K562 (cell line): ENCODE data around the gene LY6G6C. TPM values are rescaled to one million over a fixed set of nuclear protein-coding genes. Genes with fewer than 3 reads are reported as not detected.

Experiments
- ATAC-seq: fragments of 200-7000 bp; cut with Tn5 transposase; 3 replicates; pipeline ENCODE4 v1.9.1; 2020; ENCODE audit warnings: moderate library complexity
- BruUV-seq: library from RNA; stranded (reverse); fragments of 400-500 nt; replicated peaks from 2 replicates; lab custom pipeline; 2021; lab: Mats Ljungman, UMichigan
- CTCF ChIA-PET: fragments of 300-600 bp; formaldehyde crosslinking; extraction: SDS; loops from one replicate; lab custom pipeline; 2021; ENCODE audit warnings: low intra/inter-chr PET ratio; lab: Yijun Ruan, JAX
- POLR2A ChIA-PET: fragments of 300-600, 350-650 bp; sonication (Branson Sonifier 250); formaldehyde crosslinking; extraction: SDS; loops from one replicate; lab custom pipeline; 2021; ENCODE audit warnings: antibody characterized with exemption, inconsistent platforms; lab: Yijun Ruan, JAX
- DNase-seq, 4 experiments: peaks; one replicate each; pipeline versions ENCODE4 v3.0.0 to v3.0.0-alpha.2; 2011 to 2018; ENCODE audit warnings: low spot score in 3 of 4, mixed read lengths in 3 of 4; ENCODE audit errors: extremely low read depth in 1 of 4
- FAIRE-seq: peaks from 2 replicates; lab custom pipeline; 2011; peaks lifted over from hg19 to GRCh38; lab: Jason Lieb, UNC
- H2AFZ ChIP-seq: 2 replicates; pipeline ENCODE4 v1.6.0; 2011; ENCODE audit warnings: low read depth, low read length, control low read depth, inconsistent platforms
- H3K27ac ChIP-seq: fragments of 200-600 bp; 3 replicates; pipeline ENCODE4 v1.8.0; 2011; ENCODE audit warnings: low read depth, mild to moderate bottlenecking, control low read depth, inconsistent platforms, low read length, moderate library complexity, mixed read lengths; ENCODE audit errors: extremely low read depth
- H3K27me3 ChIP-seq, 2 experiments: fragments of 300-600 bp in 1 of 2; 2 replicates in 1 of 2; 3 replicates in 1 of 2; pipeline versions ENCODE4 v1.6.0 to v1.8.0; 2011; ENCODE audit warnings: inconsistent platforms in 2 of 2, low read length in 2 of 2, mild to moderate bottlenecking in 1 of 2, mixed read lengths in 1 of 2, moderate library complexity in 1 of 2; ENCODE audit not compliant: control insufficient read depth in 2 of 2, insufficient read depth in 2 of 2
- H3K36me3 ChIP-seq: fragments of 300-600 bp; 3 replicates; pipeline ENCODE4 v1.8.0; 2011; ENCODE audit warnings: mild to moderate bottlenecking, low read length, inconsistent platforms; ENCODE audit not compliant: control insufficient read depth, insufficient read depth
- H3K4me1 ChIP-seq, 2 experiments: fragments of 200-600 bp in 1 of 2; replicated peaks in 1 of 2; 2 replicates in 1 of 2; 3 replicates in 1 of 2; pipeline versions ENCODE4 v1.5.1 to v1.8.0; 2011; ENCODE audit warnings: inconsistent platforms in 2 of 2, low read length in 2 of 2, mild to moderate bottlenecking in 1 of 2, mixed read lengths in 1 of 2, moderate library complexity in 1 of 2; ENCODE audit not compliant: control insufficient read depth in 2 of 2, insufficient read depth in 2 of 2
- H3K4me2 ChIP-seq: 2 replicates; pipeline ENCODE4 v1.6.1; 2011; ENCODE audit warnings: low read length, control low read depth, inconsistent platforms, mixed read lengths; ENCODE audit not compliant: insufficient read depth
- H3K4me3 ChIP-seq: fragments of 200-600 bp; sonication (generic), shearing (Covaris generic); 2 replicates; pipeline ENCODE4 v1.5.1; 2016; ENCODE audit warnings: control low read depth, inconsistent platforms
- H3K79me2 ChIP-seq: fragments of 200-600 bp; 3 replicates; pipeline ENCODE4 v1.8.0; 2011; ENCODE audit warnings: low read length, inconsistent platforms; ENCODE audit not compliant: control insufficient read depth, insufficient read depth
- H3K9ac ChIP-seq, 2 experiments: 2 replicates each; pipeline versions ENCODE4 v1.6.0 to v1.6.1; 2011; ENCODE audit warnings: low read depth in 2 of 2, low read length in 2 of 2, control low read depth in 1 of 2, inconsistent platforms in 1 of 2, mild to moderate bottlenecking in 1 of 2, mixed read lengths in 1 of 2; ENCODE audit not compliant: insufficient read depth in 1 of 2
- H3K9me1 ChIP-seq: one replicate; pipeline ENCODE4 v1.6.0; 2011; ENCODE audit warnings: inconsistent platforms, mild to moderate bottlenecking, low read length, moderate library complexity; ENCODE audit not compliant: control insufficient read depth, insufficient read depth
- H3K9me3 ChIP-seq: replicated peaks from 2 replicates; pipeline ENCODE4 v1.5.1; 2011; ENCODE audit warnings: low read depth, low read length, inconsistent platforms; ENCODE audit not compliant: control insufficient read depth, insufficient read depth
- H4K20me1 ChIP-seq: replicated peaks from 2 replicates; pipeline ENCODE4 v1.6.1; 2011; ENCODE audit warnings: low read length, inconsistent platforms, mixed read lengths; ENCODE audit not compliant: control insufficient read depth, insufficient read depth
- ARNT ChIP-seq, 2 experiments: fragments of 450-650 bp; IDR thresholded peaks; 2 replicates each; pipeline ENCODE4 v1.6.1; 2016; ENCODE audit warnings: mild to moderate bottlenecking in 1 of 2
- CBFA2T2 ChIP-seq: fragments of 450-650 bp; conservative IDR thresholded peaks from 2 replicates; pipeline ENCODE4 v1.6.1; 2017; ENCODE audit warnings: mild to moderate bottlenecking
- CBFA2T3 ChIP-seq: fragments of 450-650 bp; IDR thresholded peaks from 2 replicates; pipeline ENCODE4 v1.6.1; 2017
- CCNT2 ChIP-seq: IDR thresholded peaks from 2 replicates; pipeline ENCODE4 v1.6.1; 2011; ENCODE audit warnings: borderline replicate concordance, low read depth, mild to moderate bottlenecking, moderate library complexity, mixed read lengths, low read length; ENCODE audit not compliant: insufficient read length; ENCODE audit errors: extremely low read depth
- CEBPG ChIP-seq, 3 experiments: fragments of 200-800 bp in 1 of 3; sonication (Bioruptor generic) in 1 of 3; sonication (generic) in 1 of 3; formaldehyde crosslinking in 1 of 3; IDR thresholded peaks in 2 of 3; conservative IDR thresholded peaks in 1 of 3; 2 replicates each; pipeline versions ENCODE4 v1.6.1 to v1.8.0; 2016 to 2022; ENCODE audit warnings: missing compliant biosample characterization in 2 of 3, missing genetic modification characterization in 2 of 3, mild to moderate bottlenecking in 1 of 3, missing genetic modification reagents in 1 of 3
- GATAD2A ChIP-seq: fragments of 450-650 bp; IDR thresholded peaks from 2 replicates; pipeline ENCODE4 v1.6.1; 2017
- LCOR ChIP-seq: sonication (generic); formaldehyde crosslinking; IDR thresholded peaks from 2 replicates; pipeline ENCODE4 v1.8.0; 2022; ENCODE audit warnings: mild to moderate bottlenecking, missing genetic modification reagents
- PKNOX1 ChIP-seq: fragments of 450-650 bp; IDR thresholded peaks from 2 replicates; pipeline ENCODE4 v1.6.1; 2016
- POLR2G ChIP-seq: fragments of 200-400 bp; formaldehyde crosslinking; IDR thresholded peaks from 2 replicates; pipeline ENCODE4 v1.6.1; 2017; ENCODE audit warnings: low read depth, mild to moderate bottlenecking, antibody characterized with exemption, low read length, moderate library complexity
- RAD51 ChIP-seq: fragments of 450-650 bp; IDR thresholded peaks from 2 replicates; pipeline ENCODE4 v1.7.1; 2016; ENCODE audit warnings: low read depth, mild to moderate bottlenecking, borderline replicate concordance
- RBBP5 ChIP-seq: fragments of 200-600 bp; sonication (generic); IDR thresholded peaks from 2 replicates; pipeline ENCODE4 v1.6.1; 2012; ENCODE audit warnings: borderline replicate concordance, mild to moderate bottlenecking, low read length, control low read depth, inconsistent platforms; ENCODE audit not compliant: insufficient read depth, poor library complexity, severe bottlenecking
- STAT5A ChIP-seq: IDR thresholded peaks from 2 replicates; pipeline ENCODE4 v1.6.1; 2012; ENCODE audit warnings: low read length, inconsistent platforms, borderline replicate concordance
- TRIM24 ChIP-seq, 2 experiments: fragments of 450-650 bp; IDR thresholded peaks; 2 replicates each; pipeline ENCODE4 v1.6.1; 2016
- ZFX ChIP-seq: sonication (generic); formaldehyde crosslinking; IDR thresholded peaks from 2 replicates; pipeline ENCODE4 v1.8.0; 2022; ENCODE audit warnings: mild to moderate bottlenecking, missing genetic modification reagents, moderate library complexity
- ZNF57 ChIP-seq: fragments of 450-650 bp; formaldehyde crosslinking; IDR thresholded peaks from 2 replicates; pipeline ENCODE4 v1.4.0; 2020; ENCODE audit warnings: mild to moderate bottlenecking, moderate library complexity
- WGBS: fragments of 100-300 bp; shearing (Covaris generic); methylation state at CpG from one replicate; pipeline ENCODE4 v1.1.6; 2016; ENCODE audit warnings: low coverage, mixed read lengths; ENCODE audit not compliant: insufficient coverage; ENCODE audit errors: missing lambda C conversion rate; 5-methylcytosine and 5-hydroxymethylcytosine counted together
- in situ Hi-C: fragments of 300-500 bp; cut with MboI; formaldehyde crosslinking; loops from 4 replicates; pipeline ENCODE4 v1.15.0; 2018; ENCODE audit warnings: inconsistent platforms, mixed read lengths
- intact Hi-C: fragments of 100-400 bp; cut with micrococcal nuclease; formaldehyde crosslinking; loops from 2 replicates; pipeline ENCODE4 v1.14.2; 2022
- polyA plus RNA-seq, 8 experiments: library from polyadenylated mRNA; depleted of rRNA in 4 of 8; stranded (reverse) in 5 of 8; unstranded in 3 of 8; fragments of >200 nt; fragmentation: Nextera tagmentation in 2 of 8; fragmentation: Illumina TruSeq in 1 of 8; extraction: Ambion mirVana in 2 of 8; extraction: Trizol in 1 of 8; gene quantifications; 2 replicates each; pipeline versions ENCODE4 v1.2.1 to v1.2.3, GENCODE V29; 2011 to 2014; ENCODE audit warnings: inconsistent platforms in 1 of 8, missing spikeins in 1 of 8
- total RNA-seq, 7 experiments: library from RNA; depleted of rRNA in 6 of 7; stranded (reverse); fragments of >200 nt in 6 of 7; fragmentation: Illumina TruSeq in 2 of 7; extraction: Trizol in 2 of 7; gene quantifications; 2 replicates each; pipeline versions ENCODE4 v1.2.1 to v1.2.3, GENCODE V29; 2011 to 2021; ENCODE audit warnings: low replicate concordance in 1 of 7
- TF ChIP-seq, protein P1 (sequence below): sonication (generic); formaldehyde crosslinking; IDR thresholded peaks from 2 replicates; pipeline ENCODE4 v1.9.0; 2022; ENCODE audit warnings: mild to moderate bottlenecking, missing genetic modification reagents
- TF ChIP-seq, protein P2 (sequence below): sonication (generic); formaldehyde crosslinking; IDR thresholded peaks from 2 replicates; pipeline ENCODE4 v1.9.0; 2022; ENCODE audit warnings: mild to moderate bottlenecking, missing genetic modification reagents
- TF ChIP-seq, protein P3 (sequence below): fragments of 450-650 bp; formaldehyde crosslinking; IDR thresholded peaks from 2 replicates; pipeline ENCODE4 v1.4.0; 2020; ENCODE audit warnings: mild to moderate bottlenecking, moderate library complexity

Gene LY6G6C
- total and polyA plus RNA-seq, 9 of the 15 experiments (the other 6 are each of a cell fraction or from before 2014, with no cell fraction given): 0.06 to 0.20 TPM; not detected in 7

DNA sequence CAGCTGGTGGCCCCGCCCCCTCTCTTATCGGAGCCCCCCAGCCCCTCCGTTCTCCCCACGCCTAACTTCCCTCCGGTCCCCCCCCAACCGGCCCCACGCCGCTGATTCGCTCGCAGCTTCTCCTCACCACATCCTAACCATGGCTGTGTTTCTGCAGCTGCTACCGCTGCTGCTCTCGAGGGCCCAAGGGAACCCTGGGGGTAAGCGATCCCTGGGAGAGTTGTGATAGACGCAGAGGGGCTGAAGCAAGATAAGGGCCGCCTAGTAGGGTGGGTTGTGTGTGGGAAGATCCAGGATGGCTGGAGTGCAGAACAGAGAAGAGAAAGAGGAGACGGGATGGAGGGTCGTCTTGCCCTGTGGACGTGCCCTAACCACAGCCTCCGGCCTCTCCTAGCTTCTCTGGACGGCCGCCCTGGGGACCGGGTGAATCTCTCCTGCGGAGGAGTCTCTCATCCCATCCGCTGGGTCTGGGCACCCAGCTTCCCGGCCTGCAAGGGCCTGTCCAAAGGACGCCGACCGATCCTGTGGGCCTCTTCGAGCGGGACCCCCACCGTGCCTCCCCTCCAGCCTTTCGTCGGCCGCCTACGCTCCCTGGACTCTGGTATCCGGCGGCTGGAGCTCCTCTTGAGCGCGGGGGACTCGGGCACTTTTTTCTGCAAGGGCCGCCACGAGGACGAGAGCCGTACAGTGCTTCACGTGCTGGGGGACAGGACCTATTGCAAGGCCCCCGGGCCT lies 1.9 kb upstream of the LY6G6C start, which contains the start of gene MPIG6B:
Gene MPIG6B (plus strand): TSS at position 129 of the 735 bp plus-strand sequence. CDS start 11 bp downstream, at position 140.
- DNase-seq: peak in 2 of 4 experiments; percentile 58 to 71
- H3K36me3 ChIP-seq: peaks cover 23% of the 10 kb centered on the region; the same call in 2 of the 3 replicates
- no peaks in the 10 kb centered on the region for H3K27me3 ChIP-seq
- peaks cover 35 to 46% of the 10 kb centered on the region in 2 experiments for H3K4me1 ChIP-seq
- peak within 1 kb of the TSS in 1 of 2 experiments; percentile 79; a peak in 2 of 4 replicates for H3K9ac ChIP-seq
- no peaks in the 10 kb centered on the region for H3K9me3 ChIP-seq
- H3K4me2 ChIP-seq: peak within 1 kb of the TSS; percentile 2; the same call in 1 of the 2 replicates
- H3K9me1 ChIP-seq: peaks cover 5% of the 10 kb centered on the region
- no peaks in the 10 kb centered on the region for H3K79me2 ChIP-seq
- CTCF ChIA-PET: no interaction called here
- FAIRE-seq: no peak
- peak; percentile 5; the same call in 2 of the 3 replicates for ATAC-seq
- POLR2A ChIA-PET: interaction anchor here (0.5 to 15.0 kb wide), 21 partner anchors 12 to 478 kb away, joined by 3 to 236 read pairs (median 4); partner anchors contain the start of genes ABHD16A, C6orf47, CLIC1 and CSNK2B
- 60% methylated on average over 46 of the region's 46 CpGs for WGBS
- in situ Hi-C loops: no loop called here
- no peak within 1 kb of the TSS for H3K4me3 ChIP-seq
- BruUV-seq: no TSS peak
- no peaks in the 10 kb centered on the region for H4K20me1 ChIP-seq
- H3K27ac ChIP-seq: no peak within 1 kb of the TSS
- peak within 1 kb of the TSS; percentile 44 for H2AFZ ChIP-seq
- intact Hi-C loops: no loop called here
- TF ChIP-seq, protein P1, sequence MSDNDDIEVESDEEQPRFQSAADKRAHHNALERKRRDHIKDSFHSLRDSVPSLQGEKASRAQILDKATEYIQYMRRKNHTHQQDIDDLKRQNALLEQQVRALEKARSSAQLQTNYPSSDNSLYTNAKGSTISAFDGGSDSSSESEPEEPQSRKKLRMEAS (CRISPR knock-in tag): peak; percentile 46; the same call in 1 of the 2 replicates
- TF ChIP-seq ZNF57 (0 out of 2 replicates have a peak, but pooled peaks have one; percentile 35), RAD51 (no peak), LCOR (CRISPR knock-in tag) (0 out of 2 replicates have a peak, but pooled peaks have one; percentile 41), RBBP5 (peak; percentile 13), PKNOX1 (no peak), STAT5A (no peak), GATAD2A (no peak), CBFA2T3 (peak; percentile 50), CEBPG (CRISPR knock-in tag; IDR thresholded peaks at IDR 0.05) (0 out of 2 replicates have a peak, but pooled peaks have one; percentile 14), CEBPG (tag; conservative IDR thresholded peaks at IDR 0.05 in 1 of 2, IDR thresholded peaks at IDR 0.05 in 1 of 2) (no peak), POLR2G (peak; percentile 75; the same call in 1 of the 2 replicates), CBFA2T2 (peak; percentile 23; the same call in 1 of the 2 replicates), TRIM24 (IDR thresholded peaks at IDR 0.05) (no peak), ZFX (0 out of 2 replicates have a peak, but pooled peaks have one; percentile 43), CCNT2 (no peak), ARNT (IDR thresholded peaks at IDR 0.05) (no peak)
- TF ChIP-seq, protein P2, sequence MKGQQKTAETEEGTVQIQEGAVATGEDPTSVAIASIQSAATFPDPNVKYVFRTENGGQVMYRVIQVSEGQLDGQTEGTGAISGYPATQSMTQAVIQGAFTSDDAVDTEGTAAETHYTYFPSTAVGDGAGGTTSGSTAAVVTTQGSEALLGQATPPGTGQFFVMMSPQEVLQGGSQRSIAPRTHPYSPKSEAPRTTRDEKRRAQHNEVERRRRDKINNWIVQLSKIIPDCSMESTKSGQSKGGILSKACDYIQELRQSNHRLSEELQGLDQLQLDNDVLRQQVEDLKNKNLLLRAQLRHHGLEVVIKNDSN (CRISPR knock-in tag): 0 out of 2 replicates have a peak, but pooled peaks have one; percentile 8
- TF ChIP-seq, protein P3, sequence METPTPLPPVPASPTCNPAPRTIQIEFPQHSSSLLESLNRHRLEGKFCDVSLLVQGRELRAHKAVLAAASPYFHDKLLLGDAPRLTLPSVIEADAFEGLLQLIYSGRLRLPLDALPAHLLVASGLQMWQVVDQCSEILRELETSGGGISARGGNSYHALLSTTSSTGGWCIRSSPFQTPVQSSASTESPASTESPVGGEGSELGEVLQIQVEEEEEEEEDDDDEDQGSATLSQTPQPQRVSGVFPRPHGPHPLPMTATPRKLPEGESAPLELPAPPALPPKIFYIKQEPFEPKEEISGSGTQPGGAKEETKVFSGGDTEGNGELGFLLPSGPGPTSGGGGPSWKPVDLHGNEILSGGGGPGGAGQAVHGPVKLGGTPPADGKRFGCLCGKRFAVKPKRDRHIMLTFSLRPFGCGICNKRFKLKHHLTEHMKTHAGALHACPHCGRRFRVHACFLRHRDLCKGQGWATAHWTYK (CRISPR knock-in tag): no peak
